ENCODE results near the gene CLUH.
A peak's percentile ranks its signal among the peaks of the same experiment; 100 is the strongest.

Gene CLUH

DNA sequence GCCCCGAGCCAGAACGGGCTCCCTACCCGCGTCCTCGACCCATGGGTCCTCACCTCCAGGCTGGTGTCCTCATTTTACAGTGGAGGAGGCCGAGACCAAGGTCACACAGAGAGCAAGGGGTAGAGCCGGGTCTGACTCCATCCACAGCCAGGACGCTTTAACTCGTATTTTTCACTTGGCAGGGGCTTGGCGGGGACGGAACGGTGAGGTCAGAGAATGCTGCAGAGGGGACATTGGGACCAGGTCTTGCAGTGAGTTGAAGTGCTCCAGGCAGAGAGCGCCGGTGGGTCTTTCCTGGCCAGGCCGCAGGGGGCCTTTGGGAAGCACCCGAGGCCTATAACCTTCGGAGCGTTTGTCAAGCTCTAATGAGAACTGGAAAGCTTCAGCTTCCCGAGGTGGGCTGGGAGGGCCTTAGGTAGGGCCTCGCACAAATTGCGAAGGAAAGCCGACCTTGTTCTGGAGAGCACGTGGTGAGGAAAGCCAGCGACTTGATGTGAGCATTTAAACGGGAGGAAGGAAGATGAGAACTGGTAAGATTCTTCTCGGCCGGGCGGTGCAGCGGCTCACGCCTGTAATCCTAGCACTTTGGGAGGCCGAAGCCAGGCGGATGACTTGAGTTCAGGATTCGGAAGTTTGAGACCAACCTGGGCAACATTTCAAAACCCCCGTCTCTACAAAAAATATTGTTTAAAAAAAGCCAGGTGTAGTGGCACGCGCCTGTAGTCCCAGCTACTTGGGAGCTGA, 908 bp upstream of the CLUH start:
- H3K4me3 ChIP-seq (replicated peaks; ENCODE audit: low read depth, low read length): peak overlapping the region; percentile 69
- TF ChIP-seq, protein P1, sequence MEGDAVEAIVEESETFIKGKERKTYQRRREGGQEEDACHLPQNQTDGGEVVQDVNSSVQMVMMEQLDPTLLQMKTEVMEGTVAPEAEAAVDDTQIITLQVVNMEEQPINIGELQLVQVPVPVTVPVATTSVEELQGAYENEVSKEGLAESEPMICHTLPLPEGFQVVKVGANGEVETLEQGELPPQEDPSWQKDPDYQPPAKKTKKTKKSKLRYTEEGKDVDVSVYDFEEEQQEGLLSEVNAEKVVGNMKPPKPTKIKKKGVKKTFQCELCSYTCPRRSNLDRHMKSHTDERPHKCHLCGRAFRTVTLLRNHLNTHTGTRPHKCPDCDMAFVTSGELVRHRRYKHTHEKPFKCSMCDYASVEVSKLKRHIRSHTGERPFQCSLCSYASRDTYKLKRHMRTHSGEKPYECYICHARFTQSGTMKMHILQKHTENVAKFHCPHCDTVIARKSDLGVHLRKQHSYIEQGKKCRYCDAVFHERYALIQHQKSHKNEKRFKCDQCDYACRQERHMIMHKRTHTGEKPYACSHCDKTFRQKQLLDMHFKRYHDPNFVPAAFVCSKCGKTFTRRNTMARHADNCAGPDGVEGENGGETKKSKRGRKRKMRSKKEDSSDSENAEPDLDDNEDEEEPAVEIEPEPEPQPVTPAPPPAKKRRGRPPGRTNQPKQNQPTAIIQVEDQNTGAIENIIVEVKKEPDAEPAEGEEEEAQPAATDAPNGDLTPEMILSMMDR (IDR thresholded peaks at IDR 0.05; ENCODE audit: low read length, missing control alignments): no peak
- no peak for DNase-seq (ENCODE audit: low read depth)

GRCh38 chr17:2710803-2711607, 559 bp downstream of the CLUH start:
- TF ChIP-seq, protein P1 (IDR thresholded peaks at IDR 0.05; ENCODE audit: low read length, missing control alignments): no peak
- DNase-seq (ENCODE audit: low read depth): no peak
- peak overlapping the region; percentile 69 for H3K4me3 ChIP-seq (replicated peaks; ENCODE audit: low read depth, low read length)

GRCh38 chr17:2710071-2710802, 1.3 kb downstream of the CLUH start:
- TF ChIP-seq, protein P1 (IDR thresholded peaks at IDR 0.05; ENCODE audit: low read length, missing control alignments): no peak
- peak overlapping the region; percentile 69 for H3K4me3 ChIP-seq (replicated peaks; ENCODE audit: low read depth, low read length)
- DNase-seq (ENCODE audit: low read depth): no peak

DNA sequence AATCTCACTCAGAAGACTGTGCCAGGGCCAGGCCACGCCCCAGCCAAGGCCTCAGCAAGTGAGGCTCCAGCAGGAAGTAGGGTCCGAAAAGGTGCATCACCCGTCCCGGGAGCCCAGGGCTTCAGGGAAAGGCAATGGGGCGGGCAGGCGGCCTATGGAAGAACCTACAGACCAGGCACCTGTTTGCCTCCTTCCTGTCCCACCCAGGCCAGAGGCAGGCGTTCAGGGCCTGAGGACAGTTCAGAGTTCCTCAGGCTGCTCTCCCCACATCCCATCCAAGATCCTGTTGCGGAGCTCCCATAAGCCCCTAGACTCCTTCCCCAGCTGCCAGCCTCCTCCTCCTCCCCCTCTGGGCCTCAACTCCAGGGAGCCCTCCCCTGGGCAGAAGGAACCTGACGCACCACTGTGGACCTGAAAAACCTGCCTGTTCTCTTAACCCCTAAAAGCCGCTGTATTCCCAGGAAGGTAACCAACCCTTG, 2.3 kb downstream of the CLUH start:
- TF ChIP-seq, protein P1 (IDR thresholded peaks at IDR 0.05; ENCODE audit: low read length, missing control alignments): no peak
- no peak overlapping the region for H3K4me3 ChIP-seq (replicated peaks; ENCODE audit: low read depth, low read length)

GRCh38 chr17:2708585-2709182, 2.9 kb downstream of the CLUH start:
- no peak for DNase-seq (ENCODE audit: low read depth)
- TF ChIP-seq, protein P1 (IDR thresholded peaks at IDR 0.05; ENCODE audit: low read length, missing control alignments): no peak
- no peak overlapping the region for H3K4me3 ChIP-seq (replicated peaks; ENCODE audit: low read depth, low read length)

More for the DNA sequence above, 2.3 kb downstream of the CLUH start:
- DNase-seq (ENCODE audit: low read depth): no peak

All from fibroblast of pulmonary artery (primary cell).